HPDE6-E6E7 (cell line): ENCODE measurements around the gene MTCL1.

Experiments
- DNase-seq: peaks from one replicate; pipeline ENCODE4 v3.0.0; 2011; ENCODE audit warnings: missing footprints; ENCODE audit errors: extremely low spot score

The MTCL1 gene

DNA sequence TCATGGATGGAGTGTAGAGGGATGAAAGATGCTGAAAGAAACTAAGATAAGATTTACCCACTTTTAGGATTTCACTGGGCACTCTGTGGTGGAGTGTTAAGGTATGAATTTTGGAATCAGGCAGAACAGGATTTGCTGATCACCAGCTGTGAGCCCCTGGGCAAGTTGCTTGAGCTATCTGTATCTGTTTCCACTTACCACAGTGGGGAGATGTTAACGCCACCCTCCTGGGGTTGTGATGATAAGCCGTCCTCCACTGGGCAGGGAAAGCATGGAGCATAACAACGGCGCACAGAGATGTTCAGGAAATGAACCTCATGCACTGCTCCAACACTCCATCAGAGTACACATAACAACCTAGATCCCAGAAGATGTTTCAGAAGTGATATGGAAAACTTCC, 160.6 kb downstream of the MTCL1 start:
- DNase-seq, result no peak

DNA sequence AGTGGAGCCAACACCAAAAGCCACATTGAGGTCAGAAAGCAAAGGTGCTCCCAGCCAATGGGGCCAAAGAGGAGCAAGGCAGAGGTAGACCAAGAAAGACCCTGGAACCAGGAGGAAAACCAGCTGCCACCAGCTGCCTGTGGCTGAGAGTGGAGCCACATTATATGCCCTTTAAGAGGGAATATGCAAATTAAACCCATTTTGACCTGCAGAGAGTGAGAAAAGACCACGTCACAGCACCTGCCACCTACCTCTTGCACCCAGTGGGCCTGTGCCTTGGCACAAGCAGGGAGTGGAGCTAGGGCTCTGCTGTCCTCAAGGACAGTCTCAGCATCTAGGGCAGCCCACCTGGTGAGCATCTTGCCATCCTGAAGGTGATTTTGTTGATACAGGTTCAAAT, 161.3 kb downstream of the MTCL1 start:
- DNase-seq, result no peak

DNA sequence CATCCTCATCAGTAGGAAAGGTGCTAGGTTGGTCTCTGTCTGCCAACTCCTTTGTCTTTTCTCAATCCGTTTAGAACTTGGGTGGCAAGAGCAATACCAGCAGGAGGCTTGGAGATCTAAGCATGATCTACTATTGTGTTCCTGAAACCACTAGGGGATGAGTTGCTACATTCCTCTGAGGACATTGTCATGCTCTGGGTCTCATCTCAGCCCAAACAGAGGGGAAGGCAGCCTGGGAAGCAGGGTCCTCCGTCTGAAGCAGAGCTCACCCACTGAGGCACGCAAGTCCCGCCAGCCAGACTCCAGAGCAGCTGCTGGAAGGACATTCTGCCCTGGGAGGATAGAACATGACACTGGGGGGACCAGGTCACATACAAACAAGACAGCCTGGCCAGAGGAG, 162.9 kb downstream of the MTCL1 start:
- no peak for DNase-seq

DNA sequence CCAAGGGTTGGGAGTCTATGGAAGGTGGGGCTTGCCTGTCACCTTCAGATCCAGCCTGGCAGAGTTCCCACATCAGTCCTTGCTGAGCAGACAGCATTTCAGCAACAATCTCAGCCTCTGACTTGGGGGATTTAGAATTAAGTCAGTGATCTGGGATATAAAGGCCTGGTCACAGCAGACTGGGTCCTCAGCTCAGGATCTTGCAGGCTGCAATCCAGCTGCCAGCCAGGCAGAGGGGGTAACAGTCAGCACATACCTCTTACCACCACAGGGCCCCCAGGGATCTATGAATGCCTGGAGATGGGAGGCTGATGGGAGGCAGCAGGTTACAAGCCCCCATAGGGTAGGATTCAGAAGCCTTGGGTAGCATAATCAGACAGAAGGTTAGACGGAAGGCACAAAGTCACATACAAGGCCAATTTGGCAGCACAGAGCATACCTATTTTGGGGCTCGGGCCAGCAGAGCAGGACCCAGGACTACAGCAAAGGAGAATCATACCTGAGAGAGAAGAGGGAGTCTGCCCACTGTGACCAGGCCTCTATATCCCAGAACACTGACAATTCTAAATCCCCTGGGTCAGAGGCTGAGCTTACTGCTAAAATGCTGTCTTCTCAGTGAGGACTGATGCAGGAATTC, 163.5 kb downstream of the MTCL1 start:
- no peak for DNase-seq

DNA sequence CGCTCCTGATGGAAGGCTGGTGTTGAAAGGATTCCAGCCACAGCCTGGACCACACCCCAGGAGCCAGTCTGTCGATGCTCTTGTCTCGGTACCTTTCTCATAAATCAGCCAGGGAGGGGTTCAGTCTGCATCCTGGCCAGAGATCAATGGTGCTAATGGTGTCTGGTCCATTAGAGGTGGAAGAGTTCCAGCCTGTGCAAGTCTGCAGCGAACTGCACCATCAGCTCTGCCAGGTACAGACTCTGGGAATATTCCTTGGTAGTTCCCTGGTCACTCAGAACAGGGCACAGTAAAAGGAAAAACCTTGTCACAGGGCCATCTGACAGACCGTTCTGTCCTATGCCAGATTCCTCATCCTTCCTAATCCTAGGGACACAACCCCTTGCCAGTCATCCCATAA, 164.3 kb downstream of the MTCL1 start:
- DNase-seq, result no peak

DNA sequence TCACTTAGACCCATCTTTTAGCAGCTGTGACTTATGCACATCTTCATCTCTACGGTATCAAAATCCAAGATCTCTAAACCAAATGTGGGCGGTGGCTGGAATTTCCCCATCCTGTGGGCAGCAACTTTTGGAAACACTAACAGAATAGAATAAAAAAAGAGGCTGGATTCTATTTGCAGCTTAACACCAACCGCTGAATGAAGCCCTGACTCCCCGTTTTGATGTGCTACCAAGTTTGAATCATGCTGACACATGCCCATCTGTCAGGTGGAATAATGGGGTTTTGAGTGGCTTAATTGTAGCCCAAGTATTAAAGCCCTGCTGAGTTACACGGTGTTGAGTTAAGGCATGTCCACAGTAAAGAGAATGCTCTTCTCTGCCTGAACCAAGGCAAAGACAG, 165.2 kb downstream of the MTCL1 start:
- peak; percentile 25 for DNase-seq

DNA sequence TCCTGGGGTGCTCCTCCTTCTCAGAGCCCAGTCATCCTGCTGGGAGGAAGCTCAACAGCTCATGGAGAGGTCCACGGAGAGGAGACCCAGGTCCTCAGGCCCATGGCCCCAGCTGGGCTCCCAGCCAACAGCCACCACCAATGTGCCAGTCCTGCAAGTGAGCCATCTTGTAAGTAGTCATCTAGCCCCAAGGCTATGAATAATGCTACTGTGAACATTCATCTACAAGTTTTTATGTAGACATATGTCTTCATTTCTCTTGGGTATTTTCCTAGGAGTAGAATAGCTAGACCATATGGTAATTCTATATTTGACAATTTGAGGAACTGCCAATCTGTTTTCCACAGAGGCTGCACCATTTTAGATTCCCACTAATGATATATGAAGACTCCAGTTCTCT, 166.1 kb downstream of the MTCL1 start:
- DNase-seq, result no peak

DNA sequence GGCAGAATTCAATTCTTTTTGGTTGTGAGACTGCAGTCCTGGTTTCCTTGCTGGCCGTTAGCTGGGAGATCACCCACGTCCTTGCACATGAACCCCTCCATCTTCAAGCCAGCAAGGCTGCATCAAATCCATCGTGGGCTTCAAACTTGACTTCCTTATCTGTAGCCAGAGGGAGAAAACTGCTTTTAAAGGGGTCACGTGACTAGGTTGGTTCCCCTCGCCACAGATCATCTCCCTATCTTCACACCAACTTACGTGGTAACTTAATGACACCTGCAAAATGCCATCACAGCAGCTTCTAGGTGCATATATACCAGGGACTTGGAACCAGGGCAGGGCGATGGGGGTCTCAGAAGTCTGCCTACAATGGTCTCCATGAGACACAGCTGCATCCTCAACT, 169.5 kb downstream of the MTCL1 start:
- no peak for DNase-seq

DNA sequence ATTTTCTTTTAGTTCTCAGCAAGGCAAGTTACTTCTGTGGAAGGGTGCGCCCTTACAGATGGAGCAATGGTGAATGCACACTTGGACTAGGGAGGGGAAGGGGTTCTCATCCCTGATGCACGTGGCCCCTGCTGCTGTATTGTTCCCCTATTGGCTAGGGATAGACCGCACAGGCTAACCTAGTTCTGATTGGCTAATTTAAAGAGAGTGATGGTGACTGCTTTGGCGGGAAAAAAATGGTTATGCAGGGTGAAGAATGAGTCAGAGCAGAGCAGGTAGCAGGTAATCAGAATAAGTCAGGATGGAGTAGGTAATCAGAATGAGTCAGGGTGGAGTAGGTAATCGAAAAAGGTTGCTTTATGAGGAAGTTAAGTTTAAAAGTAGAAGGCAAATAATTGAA, 171.5 kb downstream of the MTCL1 start:
- no peak for DNase-seq

DNA sequence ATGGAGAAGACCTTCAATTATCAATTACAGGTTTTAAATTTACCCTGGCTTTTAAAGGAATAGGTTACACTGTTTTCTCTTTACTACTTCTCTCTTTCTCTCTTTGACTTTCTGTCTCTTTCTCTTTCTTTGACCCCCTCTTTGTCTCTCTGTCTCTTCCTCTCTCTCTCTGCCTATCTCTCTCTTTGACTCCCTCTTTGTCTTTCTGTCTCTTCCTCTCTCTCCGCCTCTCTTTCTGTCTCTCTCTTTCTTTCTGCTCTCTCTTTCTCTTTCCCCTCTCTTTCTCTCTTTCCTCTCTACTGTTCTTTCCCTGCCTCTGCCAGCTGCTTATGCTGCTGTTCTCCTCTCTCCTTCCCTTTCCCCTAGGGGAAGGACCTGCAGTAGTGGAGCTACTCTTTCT, 175.7 kb downstream of the MTCL1 start:
- DNase-seq, result no peak
